Globus pallidus (tissue), 1 donor: ENCODE measurements around the gene DCDC2.
"Not testable (repeated sequence)": the region's sequence is repeated elsewhere in the genome, so short reads cannot be mapped to it uniquely, and the experiment has no call there.

Source experiments
- DNase-seq: peaks from one replicate; pipeline ENCODE4 v3.0.0-alpha.2; 2015; ENCODE audit warnings: low spot score

DCDC2 gene

GRCh38 chr6:24148154-24148570 is 209.7 kb downstream of the DCDC2 start:
- no peak for DNase-seq

- no peak for DNase-seq
Measured at GRCh38 chr6:24147511-24148153, 210.2 kb downstream of the DCDC2 start.

- DNase-seq = no peak
Measured at GRCh38 chr6:24146871-24147270, 211.0 kb downstream of the DCDC2 start.

- no peak for DNase-seq
Measured at GRCh38 chr6:24145690-24146131, 212.1 kb downstream of the DCDC2 start.

- DNase-seq = not testable (repeated sequence)
Measured at GRCh38 chr6:24142733-24143132, 215.1 kb downstream of the DCDC2 start.

- DNase-seq = peak; percentile 65
Measured at GRCh38 chr6:24140591-24140990, 217.3 kb downstream of the DCDC2 start.

- DNase-seq = no peak
Measured at GRCh38 chr6:24139639-24140038, 218.2 kb downstream of the DCDC2 start.

GRCh38 chr6:24139080-24139479 is 218.8 kb downstream of the DCDC2 start:
- no peak for DNase-seq

- DNase-seq = no peak
Measured at GRCh38 chr6:24131751-24132150, 226.1 kb downstream of the DCDC2 start.

GRCh38 chr6:24127316-24127715 is 230.5 kb downstream of the DCDC2 start:
- DNase-seq = no peak

- peak; percentile 59 for DNase-seq
Measured at GRCh38 chr6:24126586-24127192, 231.2 kb downstream of the DCDC2 start.

GRCh38 chr6:24125980-24126379 is 231.9 kb downstream of the DCDC2 start, which contains the start of gene NRSN1:
NRSN1 (plus strand) TSS chr6:24126215; CDS start chr6:24134328, 8,113 bp downstream.
- peak; percentile 36 for DNase-seq

- no peak for DNase-seq
Measured at GRCh38 chr6:24122139-24122538, 235.7 kb downstream of the DCDC2 start.
